H1 (cell line): Measurements from ENCODE around the gene PCDHGA2. TPM values are rescaled to one million over a fixed set of nuclear protein-coding genes. Genes with fewer than 3 reads are reported as not detected.
A peak's percentile ranks its signal among the peaks of the same experiment; 100 is the strongest.

ENCODE experiments used
- CTCF ChIA-PET: fragments of 300-600 bp; sonication (Branson Sonifier 250); formaldehyde crosslinking; loops from one replicate; lab custom pipeline; 2021; ENCODE audit not compliant: partially characterized antibody; lab: Charles Lee
- POLR2A ChIA-PET: fragments of 300-600 bp; sonication (Branson Sonifier 250); formaldehyde crosslinking; loops from one replicate; lab custom pipeline; 2021; ENCODE audit warnings: inconsistent platforms; ENCODE audit not compliant: partially characterized antibody; lab: Charles Lee
- DNase-seq, 2 experiments: peaks; one replicate each; pipeline versions ENCODE4 v3.0.0 to v3.0.0-alpha.2; 2010 to 2022; ENCODE audit warnings: low spot score in 2 of 2, low read depth in 1 of 2, mixed read lengths in 1 of 2
- FAIRE-seq: peaks from 2 replicates; lab custom pipeline; 2011; peaks lifted over from hg19 to GRCh38; lab: Jason Lieb, UNC
- H2AFZ ChIP-seq: 2 replicates; pipeline ENCODE4 v1.8.1; 2012; ENCODE audit warnings: low read length, inconsistent platforms
- H2AK5ac ChIP-seq: 2 replicates; pipeline ENCODE4 v1.6.1; 2013; ENCODE audit warnings: low read depth, low read length
- H2BK120ac ChIP-seq: replicated peaks from 2 replicates; pipeline ENCODE3; 2013; ENCODE audit warnings: low read depth, low read length, inconsistent platforms
- H2BK12ac ChIP-seq: 2 replicates; pipeline ENCODE4 v1.6.1; 2013; ENCODE audit warnings: low read depth, low read length
- H2BK15ac ChIP-seq: 2 replicates; pipeline ENCODE4 v1.6.1; 2013; ENCODE audit warnings: low read length
- H2BK20ac ChIP-seq: 2 replicates; pipeline ENCODE4 v1.6.1; 2013; ENCODE audit warnings: low read length
- H2BK5ac ChIP-seq: 2 replicates; pipeline ENCODE4 v1.6.1; 2013; ENCODE audit warnings: low read depth, low read length
- H3K14ac ChIP-seq: 2 replicates; pipeline ENCODE4 v1.6.1; 2013; ENCODE audit warnings: inconsistent platforms; ENCODE audit not compliant: insufficient read length
- H3K18ac ChIP-seq: 2 replicates; pipeline ENCODE4 v1.6.1; 2013; ENCODE audit warnings: low read length; ENCODE audit errors: extremely low read depth
- H3K23ac ChIP-seq: 2 replicates; pipeline ENCODE4 v1.6.1; 2013; ENCODE audit warnings: inconsistent platforms; ENCODE audit not compliant: insufficient read length
- H3K23me2 ChIP-seq: 2 replicates; pipeline ENCODE4 v1.6.1; 2013; ENCODE audit warnings: low read depth, low read length
- H3K27ac ChIP-seq: 2 replicates; pipeline ENCODE4 v1.6.1; 2011; ENCODE audit warnings: low read depth, low read length, inconsistent platforms
- H3K27me3 ChIP-seq, 4 experiments: replicated peaks in 1 of 4; 1 replicate in 1 of 4; 2 replicates in 3 of 4; pipeline versions ENCODE4 v1.6.1 to v1.8.1; 2011 to 2013; ENCODE audit warnings: low read length in 3 of 4, mild to moderate bottlenecking in 3 of 4, inconsistent platforms in 2 of 4, mixed read lengths in 2 of 4, moderate library complexity in 1 of 4; ENCODE audit not compliant: control insufficient read depth in 3 of 4, insufficient read depth in 3 of 4; ENCODE audit errors: extremely low read depth in 1 of 4
- H3K36me3 ChIP-seq, 4 experiments: 2 replicates each; pipeline versions ENCODE4 v1.6.1 to v1.8.1; 2011 to 2013; ENCODE audit warnings: mild to moderate bottlenecking in 4 of 4, low read length in 3 of 4, moderate library complexity in 2 of 4, control low read depth in 1 of 4, inconsistent platforms in 1 of 4; ENCODE audit not compliant: insufficient read depth in 4 of 4, control insufficient read depth in 2 of 4
- H3K4ac ChIP-seq: replicated peaks from 2 replicates; pipeline ENCODE3; 2013; ENCODE audit warnings: low read length, low read depth, mixed read lengths, inconsistent platforms; ENCODE audit not compliant: insufficient read length
- H3K4me1 ChIP-seq, 4 experiments: replicated peaks in 1 of 4; 1 replicate in 1 of 4; 2 replicates in 3 of 4; pipeline versions ENCODE4 v1.6.1 to v1.8.1; 2011 to 2013; ENCODE audit warnings: low read length in 3 of 4, inconsistent platforms in 2 of 4, mixed read lengths in 1 of 4; ENCODE audit not compliant: insufficient read depth in 4 of 4, control insufficient read depth in 3 of 4
- H3K4me2 ChIP-seq, 2 experiments: 2 replicates each; pipeline versions ENCODE4 v1.6.1 to v1.8.1; 2011 to 2013; ENCODE audit warnings: low read depth in 2 of 2, low read length in 2 of 2, control low read depth in 1 of 2, inconsistent platforms in 1 of 2, mild to moderate bottlenecking in 1 of 2; ENCODE audit not compliant: insufficient read depth in 1 of 2
- H3K4me3 ChIP-seq, 4 experiments: fragments of 200-600, 300-600 bp in 1 of 4; sonication (generic), shearing (Covaris generic), sonication (Bioruptor Twin) in 1 of 4; 2 replicates each; pipeline versions ENCODE4 v1.5.1 to v1.8.1; 2011 to 2016; ENCODE audit warnings: low read length in 4 of 4, low read depth in 3 of 4, control low read depth in 2 of 4, inconsistent platforms in 2 of 4, mild to moderate bottlenecking in 2 of 4, mixed read lengths in 1 of 4, moderate library complexity in 1 of 4; ENCODE audit not compliant: insufficient read depth in 2 of 4; ENCODE audit errors: extremely low read depth in 1 of 4
- H3K56ac ChIP-seq: replicated peaks from 2 replicates; pipeline ENCODE3; 2013; ENCODE audit warnings: low read depth, mild to moderate bottlenecking, mixed read lengths, low read length, inconsistent platforms; ENCODE audit not compliant: insufficient read length
- H3K79me1 ChIP-seq: 2 replicates; pipeline ENCODE4 v1.6.1; 2013; ENCODE audit warnings: low read depth, low read length, control low read depth
- H3K79me2 ChIP-seq, 2 experiments: 2 replicates each; pipeline versions ENCODE4 v1.6.1 to v1.8.1; 2012 to 2013; ENCODE audit warnings: low read length in 2 of 2, mild to moderate bottlenecking in 2 of 2, inconsistent platforms in 1 of 2; ENCODE audit not compliant: insufficient read depth in 2 of 2, control insufficient read depth in 1 of 2
- H3K9ac ChIP-seq, 4 experiments: replicated peaks in 1 of 4; 1 replicate in 1 of 4; 2 replicates in 3 of 4; pipeline versions ENCODE4 v1.6.1 to v1.8.1; 2011 to 2013; ENCODE audit warnings: low read depth in 3 of 4, low read length in 3 of 4, control low read depth in 2 of 4, mild to moderate bottlenecking in 2 of 4, moderate library complexity in 2 of 4, inconsistent platforms in 1 of 4; ENCODE audit errors: extremely low read depth in 1 of 4
- H3K9me3 ChIP-seq, 2 experiments: 2 replicates each; pipeline versions ENCODE4 v1.6.1 to v1.8.1; 2012 to 2013; ENCODE audit warnings: mild to moderate bottlenecking in 2 of 2, moderate library complexity in 2 of 2, control low read depth in 1 of 2, inconsistent platforms in 1 of 2, low read depth in 1 of 2, low read length in 1 of 2, mixed read lengths in 1 of 2; ENCODE audit not compliant: insufficient read depth in 2 of 2
- H4K20me1 ChIP-seq, 2 experiments: replicated peaks in 1 of 2; 2 replicates each; pipeline versions ENCODE3 to v1.8.1; 2011 to 2013; ENCODE audit warnings: inconsistent platforms in 2 of 2, low read length in 2 of 2, mild to moderate bottlenecking in 1 of 2; ENCODE audit not compliant: insufficient read depth in 2 of 2, control insufficient read depth in 1 of 2
- H4K5ac ChIP-seq: 2 replicates; pipeline ENCODE4 v1.6.1; 2013; ENCODE audit warnings: low read length, low read depth, mixed read lengths, inconsistent platforms; ENCODE audit not compliant: insufficient read length
- H4K8ac ChIP-seq: 2 replicates; pipeline ENCODE4 v1.8.0; 2013; ENCODE audit warnings: mild to moderate bottlenecking, moderate library complexity, low read length, inconsistent platforms; ENCODE audit not compliant: insufficient read depth; ENCODE audit errors: extremely low read depth
- H4K91ac ChIP-seq: replicated peaks from 2 replicates; pipeline ENCODE3; 2013; ENCODE audit warnings: low read length, mixed read lengths, inconsistent platforms; ENCODE audit not compliant: insufficient read length
- WGBS, 2 experiments: shearing (Covaris generic) in 1 of 2; methylation state at CpG; one replicate each; pipeline versions ENCODE4 v1.1.6 to v1.1.7; 2013 to 2015; ENCODE audit warnings: low lambda C conversion rate in 2 of 2, mixed read lengths in 2 of 2, inconsistent platforms in 1 of 2, low coverage in 1 of 2, missing lambda C conversion rate in 1 of 2; ENCODE audit not compliant: insufficient replicate concordance in 2 of 2, insufficient coverage in 1 of 2, insufficient read length in 1 of 2; ENCODE audit errors: extremely low coverage in 1 of 2, missing lambda C conversion rate in 1 of 2; 5-methylcytosine and 5-hydroxymethylcytosine counted together
- polyA plus RNA-seq, 7 experiments: library from polyadenylated mRNA; depleted of rRNA in 3 of 7; stranded (reverse) in 5 of 7; unstranded in 2 of 7; fragments of >200 nt in 5 of 7; fragments of 200-250 nt in 2 of 7; gene quantifications; 1 replicate in 5 of 7; 2 replicates in 1 of 7; 4 replicates in 1 of 7; pipeline versions ENCODE4 v1.2.1 to v1.2.3, GENCODE V29; 2011 to 2013; ENCODE audit warnings: missing spikeins in 2 of 7, mixed read lengths in 2 of 7
- total RNA-seq: library from RNA; stranded (reverse); fragmentation: NEBNext Ultra II Directional; extraction: Animal tissue kit (Norgen Biotek cat#: 25700); gene quantifications from 2 replicates; pipeline ENCODE4 v1.2.1, GENCODE V29; 2021

The PCDHGA2 gene
- total and polyA plus RNA-seq, 2 of the 8 experiments (the other 6 are each of a cell fraction or from before 2014, with no cell fraction given) = 0.32 to 0.39 TPM

DNA sequence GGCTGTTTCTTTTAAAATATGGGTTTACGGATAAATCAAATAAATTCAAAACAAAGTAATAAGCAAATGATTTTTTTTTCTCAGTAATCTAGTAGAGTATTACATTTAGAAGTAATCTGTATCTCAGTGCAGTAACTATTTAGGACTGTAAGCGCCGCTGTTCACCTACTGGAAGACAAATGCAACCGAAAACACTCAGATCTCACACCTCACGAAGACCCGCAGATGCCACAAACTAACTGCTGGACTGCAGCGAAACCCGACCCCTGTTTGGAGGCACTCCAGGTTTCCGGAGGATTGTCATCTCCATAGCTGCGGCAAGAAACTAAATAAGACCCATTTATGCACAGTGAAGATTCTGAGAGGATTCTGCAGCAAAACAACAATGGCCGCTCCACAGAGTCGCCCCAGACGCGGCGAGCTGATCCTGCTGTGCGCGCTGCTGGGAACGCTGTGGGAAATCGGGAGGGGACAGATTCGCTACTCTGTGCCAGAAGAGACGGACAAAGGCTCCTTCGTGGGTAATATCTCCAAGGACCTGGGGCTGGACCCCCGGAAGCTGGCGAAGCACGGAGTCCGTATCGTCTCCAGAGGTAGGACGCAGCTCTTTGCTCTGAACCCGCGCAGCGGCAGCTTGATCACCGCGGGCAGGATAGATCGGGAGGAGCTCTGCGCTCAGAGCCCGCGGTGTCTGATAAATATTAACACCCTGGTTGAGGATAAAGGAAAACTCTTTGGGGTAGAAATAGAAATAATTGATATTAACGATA is 54.1 kb downstream of the PCDHGA2 start, which contains the start of gene PCDHGA8:
Gene PCDHGA8, plus strand, starts transcription at position 205 of the 770 bp plus-strand sequence. Its CDS starts 181 bp downstream, at position 386.
- H3K79me2 ChIP-seq = no peaks in the 10 kb centered on the region
- H3K27ac ChIP-seq = no peak within 1 kb of the TSS
- no peak within 1 kb of the TSS for H3K14ac ChIP-seq
- H3K23ac ChIP-seq = no peak within 1 kb of the TSS
- H2AK5ac ChIP-seq = no peak within 1 kb of the TSS
- H4K91ac ChIP-seq = no peak within 1 kb of the TSS
- H3K4me1 ChIP-seq = no peaks in the 10 kb centered on the region
- no peak within 1 kb of the TSS for H2BK15ac ChIP-seq
- H3K9ac ChIP-seq = no peak within 1 kb of the TSS
- no peak within 1 kb of the TSS for H3K56ac ChIP-seq
- H4K8ac ChIP-seq = no peak within 1 kb of the TSS; the same call in 1 of the 2 replicates
- FAIRE-seq (no peak), DNase-seq (no peak)
- peak within 1 kb of the TSS in 1 of 4 experiments; percentile 23; a peak in 1 of 8 replicates for H3K4me3 ChIP-seq
- H4K5ac ChIP-seq = no peak within 1 kb of the TSS
- H2BK20ac ChIP-seq = no peak within 1 kb of the TSS
- ChIA-PET CTCF (interaction anchor here (0.7 to 8.7 kb wide), 11 partner anchors 10 to 171 kb away, joined by 3 to 68 read pairs (median 5); partner anchors contain the start of genes PCDHGA10, PCDHGA11, PCDHGA9 and PCDHGB6), POLR2A (no interaction called here)
- H3K23me2 ChIP-seq = no peaks in the 10 kb centered on the region
- H2AFZ ChIP-seq = no peak within 1 kb of the TSS
- no peak within 1 kb of the TSS for H2BK12ac ChIP-seq
- H3K4me2 ChIP-seq = no peak within 1 kb of the TSS
- H3K79me1 ChIP-seq = no peaks in the 10 kb centered on the region
- H2BK5ac ChIP-seq = no peak within 1 kb of the TSS
- no peak within 1 kb of the TSS for H3K4ac ChIP-seq
- no peak within 1 kb of the TSS for H3K18ac ChIP-seq
- no peaks in the 10 kb centered on the region for H4K20me1 ChIP-seq
- WGBS, 2 experiments = 96% methylated on average over 38 of the region's 38 CpGs; no CpG with 5 or more reads in 1 of the 2 experiments
- H3K36me3 ChIP-seq = peaks cover 3 to 29% (median 14%) of the 10 kb centered on the region in 4 experiments; a peak in 7 of 8 replicates
- H3K27me3 ChIP-seq = no peaks in the 10 kb centered on the region; a peak in 1 of 7 replicates
- peaks cover 53 to 64% of the 10 kb centered on the region in 2 experiments for H3K9me3 ChIP-seq
- H2BK120ac ChIP-seq = no peak within 1 kb of the TSS
